Nephron (organoid): Measurements from ENCODE around the gene CORO1C.

Source experiments
- H3K27ac Mint-ChIP-seq, 3 experiments: 2 replicates each; pipeline ENCODE4 v1.8.0; 2020; ENCODE audit warnings: mixed read lengths in 3 of 3, mild to moderate bottlenecking in 2 of 3, moderate library complexity in 1 of 3
- H3K27me3 Mint-ChIP-seq: 2 replicates; pipeline ENCODE4 v1.8.0; 2021; ENCODE audit warnings: low read depth, mild to moderate bottlenecking, moderate library complexity, mixed read lengths
- H3K36me3 Mint-ChIP-seq: 2 replicates; pipeline ENCODE4 v1.8.0; 2020; ENCODE audit warnings: low read depth, mixed read lengths
- H3K4me1 Mint-ChIP-seq: 2 replicates; pipeline ENCODE4 v1.8.0; 2020; ENCODE audit warnings: mixed read lengths
- H3K4me3 Mint-ChIP-seq, 3 experiments: 2 replicates each; pipeline ENCODE4 v1.8.0; 2020; ENCODE audit warnings: mild to moderate bottlenecking in 3 of 3, mixed read lengths in 3 of 3, moderate library complexity in 2 of 3
- H3K9me3 Mint-ChIP-seq: 2 replicates; pipeline ENCODE4 v1.8.0; 2020; ENCODE audit warnings: mixed read lengths
- TF ChIP-seq, protein P1 (sequence below), 3 experiments: fragments of 200-600 bp; sonication (generic); IDR thresholded peaks; one replicate each; pipeline ENCODE4 v1.5.0; 2021; ENCODE audit warnings: antibody characterized with exemption in 3 of 3; ENCODE audit not compliant: unreplicated experiment in 3 of 3

The CORO1C gene

DNA sequence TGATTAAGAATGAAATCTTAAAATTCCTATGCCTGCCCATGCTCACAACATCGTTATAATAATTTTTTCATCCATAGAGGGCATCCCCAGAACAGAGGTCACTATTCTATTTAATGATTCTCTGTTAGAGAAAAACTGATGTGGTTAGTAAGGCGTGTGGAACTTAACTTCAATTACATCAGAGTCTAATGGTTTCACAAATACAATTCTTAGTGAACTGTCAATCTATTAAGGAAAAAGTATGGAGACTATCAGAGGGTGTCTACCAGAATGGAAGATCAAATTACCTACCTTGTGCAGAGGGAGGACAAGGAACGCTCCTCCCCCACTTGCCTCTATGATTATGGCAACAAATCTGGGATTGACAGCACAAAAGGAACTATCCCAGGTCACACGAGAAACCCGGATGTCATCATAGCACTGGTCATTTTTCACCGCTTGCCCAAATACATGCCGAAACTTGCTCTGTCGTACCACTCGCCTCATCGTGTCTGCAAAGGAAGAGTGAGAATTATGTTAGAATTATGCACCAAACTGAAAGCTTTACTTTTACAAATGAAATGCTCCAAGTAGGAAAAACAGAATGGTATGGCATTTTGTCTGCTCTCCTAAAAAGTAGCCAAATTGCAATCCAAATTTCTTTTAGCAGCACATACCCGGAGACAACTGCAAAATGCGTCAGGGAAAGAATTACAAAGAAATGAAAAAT lies 30.3 kb downstream of the CORO1C start:
- Mint-ChIP-seq H3K36me3 (peaks cover 40% of the 10 kb centered on the region), H3K4me3 (peak overlapping the region in 2 of 3 experiments; percentile 8 to 57), H3K4me1 (peaks cover 90% of the 10 kb centered on the region), H3K9me3 (no peaks in the 10 kb centered on the region), H3K27me3 (peaks cover 3% of the 10 kb centered on the region), H3K27ac (peak overlapping the region; percentile 62 to 87 (median 65))
- TF ChIP-seq, protein P1, sequence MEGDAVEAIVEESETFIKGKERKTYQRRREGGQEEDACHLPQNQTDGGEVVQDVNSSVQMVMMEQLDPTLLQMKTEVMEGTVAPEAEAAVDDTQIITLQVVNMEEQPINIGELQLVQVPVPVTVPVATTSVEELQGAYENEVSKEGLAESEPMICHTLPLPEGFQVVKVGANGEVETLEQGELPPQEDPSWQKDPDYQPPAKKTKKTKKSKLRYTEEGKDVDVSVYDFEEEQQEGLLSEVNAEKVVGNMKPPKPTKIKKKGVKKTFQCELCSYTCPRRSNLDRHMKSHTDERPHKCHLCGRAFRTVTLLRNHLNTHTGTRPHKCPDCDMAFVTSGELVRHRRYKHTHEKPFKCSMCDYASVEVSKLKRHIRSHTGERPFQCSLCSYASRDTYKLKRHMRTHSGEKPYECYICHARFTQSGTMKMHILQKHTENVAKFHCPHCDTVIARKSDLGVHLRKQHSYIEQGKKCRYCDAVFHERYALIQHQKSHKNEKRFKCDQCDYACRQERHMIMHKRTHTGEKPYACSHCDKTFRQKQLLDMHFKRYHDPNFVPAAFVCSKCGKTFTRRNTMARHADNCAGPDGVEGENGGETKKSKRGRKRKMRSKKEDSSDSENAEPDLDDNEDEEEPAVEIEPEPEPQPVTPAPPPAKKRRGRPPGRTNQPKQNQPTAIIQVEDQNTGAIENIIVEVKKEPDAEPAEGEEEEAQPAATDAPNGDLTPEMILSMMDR (IDR thresholded peaks at IDR 0.05; ENCODE audit: unreplicated experiment in 3 of 3): no peak

DNA sequence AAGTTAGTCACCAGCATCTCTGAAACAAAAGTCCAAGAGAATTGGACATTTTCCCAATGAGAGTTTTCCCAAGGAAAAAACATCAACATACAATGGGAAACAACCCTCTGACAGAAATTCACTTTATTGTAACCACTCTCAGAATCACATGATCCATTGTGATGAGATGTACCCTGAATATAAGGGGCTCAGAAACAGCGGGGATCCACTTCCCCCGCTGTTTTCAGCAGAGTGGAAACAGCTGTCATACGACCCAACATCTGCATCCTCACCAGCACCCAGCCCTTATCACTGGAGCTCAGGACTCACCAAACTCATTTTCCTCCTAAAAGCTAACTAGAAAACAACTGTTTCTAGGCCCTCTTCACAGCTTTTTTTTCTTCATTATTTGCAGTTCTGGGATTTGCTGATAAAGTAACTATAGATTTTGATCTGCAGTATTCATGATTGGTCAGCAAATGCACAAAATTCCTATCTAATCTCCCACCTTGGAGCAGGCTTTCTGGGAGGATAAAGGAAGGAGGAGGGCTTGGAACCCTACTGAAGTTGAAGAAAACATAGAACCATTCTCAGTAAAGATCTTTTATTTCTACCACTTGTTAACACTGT lies 31.3 kb downstream of the CORO1C start:
- Mint-ChIP-seq H3K27ac (peak overlapping the region; percentile 62 to 81 (median 65)), H3K4me1 (peaks cover 95% of the 10 kb centered on the region), H3K4me3 (peak overlapping the region in 1 of 3 experiments; percentile 28), H3K9me3 (no peaks in the 10 kb centered on the region), H3K36me3 (peaks cover 45% of the 10 kb centered on the region), H3K27me3 (peaks cover 3% of the 10 kb centered on the region)
- TF ChIP-seq, protein P1 (IDR thresholded peaks at IDR 0.05; ENCODE audit: unreplicated experiment in 3 of 3): no peak

DNA sequence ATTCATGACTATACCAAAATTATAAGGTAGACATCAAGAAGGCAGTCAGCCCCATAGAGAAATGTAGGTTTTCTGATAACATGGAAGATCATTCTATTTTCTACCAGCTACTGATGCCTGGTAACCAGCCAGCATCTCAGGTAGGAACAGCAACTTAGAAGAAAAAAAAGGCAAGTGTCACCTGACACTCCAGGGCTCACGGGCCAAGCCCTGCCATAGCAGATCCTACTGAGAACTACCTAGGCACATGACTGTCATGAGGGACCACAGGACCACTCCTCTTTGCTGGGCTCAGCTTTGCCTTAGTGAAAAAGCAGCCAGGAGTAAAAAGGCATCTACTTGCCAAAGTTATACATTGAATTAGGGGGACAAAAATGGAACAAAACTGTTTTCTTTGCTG lies 33.4 kb downstream of the CORO1C start:
- peaks cover 3% of the 10 kb centered on the region for H3K27me3 Mint-ChIP-seq
- peaks cover 50% of the 10 kb centered on the region for H3K36me3 Mint-ChIP-seq
- H3K4me1 Mint-ChIP-seq: peaks cover 85% of the 10 kb centered on the region
- H3K4me3 Mint-ChIP-seq: no peak overlapping the region
- peak overlapping the region; percentile 14 to 79 (median 44) for H3K27ac Mint-ChIP-seq
- H3K9me3 Mint-ChIP-seq: no peaks in the 10 kb centered on the region
- TF ChIP-seq, protein P1 (IDR thresholded peaks at IDR 0.05; ENCODE audit: unreplicated experiment in 3 of 3): no peak

DNA sequence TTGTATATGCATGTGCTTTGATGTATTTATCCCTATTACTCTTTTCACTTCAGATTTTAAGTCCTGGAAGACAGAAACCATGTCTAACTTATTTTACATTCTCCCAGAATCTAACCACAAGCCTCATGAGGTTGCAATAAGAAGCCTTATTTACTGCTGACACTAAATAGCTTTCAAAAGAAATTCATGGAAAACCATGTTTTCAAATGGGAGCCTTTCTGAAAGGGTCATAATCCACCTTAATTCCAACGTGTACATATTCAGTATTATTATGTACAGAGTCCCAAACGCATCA lies 34.4 kb downstream of the CORO1C start:
- peak overlapping the region in 1 of 3 experiments; percentile 5 for H3K4me3 Mint-ChIP-seq
- no peaks in the 10 kb centered on the region for H3K9me3 Mint-ChIP-seq
- peaks cover 50% of the 10 kb centered on the region for H3K36me3 Mint-ChIP-seq
- H3K4me1 Mint-ChIP-seq: peaks cover 82% of the 10 kb centered on the region
- TF ChIP-seq, protein P1 (IDR thresholded peaks at IDR 0.05; ENCODE audit: unreplicated experiment in 3 of 3): no peak
- peaks cover 3% of the 10 kb centered on the region for H3K27me3 Mint-ChIP-seq
- peak overlapping the region; percentile 39 to 80 (median 79) for H3K27ac Mint-ChIP-seq

DNA sequence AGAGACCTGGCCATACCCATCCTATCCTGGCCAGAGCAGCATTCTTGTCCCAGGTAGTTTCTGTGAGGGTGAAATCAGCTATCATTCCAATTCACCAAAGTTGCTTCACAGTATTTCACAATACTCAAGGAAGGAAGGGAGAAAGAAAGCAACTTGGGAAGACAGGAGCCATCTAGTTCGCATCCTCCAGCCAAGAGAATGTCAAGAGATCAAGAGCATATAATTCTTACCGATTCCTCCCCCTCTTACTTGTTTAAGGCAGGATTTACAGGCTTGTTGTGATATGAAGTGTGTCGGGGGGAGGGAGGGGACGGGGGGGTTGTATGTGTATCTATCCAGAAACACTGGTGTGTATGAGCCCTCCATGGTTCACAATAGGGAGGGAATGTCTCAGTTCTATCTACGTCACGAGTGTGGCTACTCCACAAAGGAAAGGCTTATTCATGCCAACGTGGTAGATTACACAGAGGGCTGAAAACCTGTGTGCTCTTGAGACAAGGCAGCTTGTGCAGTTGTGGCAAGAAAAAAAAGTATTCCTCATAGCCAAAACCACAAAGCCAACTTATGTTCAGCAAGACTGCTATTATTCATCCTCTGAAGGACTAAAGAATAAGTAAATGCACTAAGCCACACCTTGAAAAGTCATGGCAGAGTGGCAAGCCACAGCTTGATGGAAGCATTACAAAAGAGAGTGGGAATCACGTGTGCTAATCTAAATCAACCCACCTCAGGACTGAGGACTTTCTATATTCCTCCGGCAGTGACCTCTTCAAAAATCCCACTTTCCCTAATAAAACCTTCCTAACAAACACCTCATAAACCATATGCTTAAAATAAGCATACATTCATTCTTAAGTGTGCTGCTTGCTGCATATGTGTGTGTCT lies 35.0 kb downstream of the CORO1C start:
- peaks cover 50% of the 10 kb centered on the region for H3K36me3 Mint-ChIP-seq
- TF ChIP-seq, protein P1 (IDR thresholded peaks at IDR 0.05; ENCODE audit: unreplicated experiment in 3 of 3): no peak
- peak overlapping the region; percentile 39 to 80 (median 79) for H3K27ac Mint-ChIP-seq
- peaks cover 3% of the 10 kb centered on the region for H3K27me3 Mint-ChIP-seq
- no peaks in the 10 kb centered on the region for H3K9me3 Mint-ChIP-seq
- peak overlapping the region in 1 of 3 experiments; percentile 5 for H3K4me3 Mint-ChIP-seq
- H3K4me1 Mint-ChIP-seq: peaks cover 81% of the 10 kb centered on the region
